ENCODE results near the gene TMPRSS13.

Gene TMPRSS13

GRCh38 chr11:117910525-117910924 lies 18.7 kb downstream of the TMPRSS13 start:
- no peak for DNase-seq

DNA sequence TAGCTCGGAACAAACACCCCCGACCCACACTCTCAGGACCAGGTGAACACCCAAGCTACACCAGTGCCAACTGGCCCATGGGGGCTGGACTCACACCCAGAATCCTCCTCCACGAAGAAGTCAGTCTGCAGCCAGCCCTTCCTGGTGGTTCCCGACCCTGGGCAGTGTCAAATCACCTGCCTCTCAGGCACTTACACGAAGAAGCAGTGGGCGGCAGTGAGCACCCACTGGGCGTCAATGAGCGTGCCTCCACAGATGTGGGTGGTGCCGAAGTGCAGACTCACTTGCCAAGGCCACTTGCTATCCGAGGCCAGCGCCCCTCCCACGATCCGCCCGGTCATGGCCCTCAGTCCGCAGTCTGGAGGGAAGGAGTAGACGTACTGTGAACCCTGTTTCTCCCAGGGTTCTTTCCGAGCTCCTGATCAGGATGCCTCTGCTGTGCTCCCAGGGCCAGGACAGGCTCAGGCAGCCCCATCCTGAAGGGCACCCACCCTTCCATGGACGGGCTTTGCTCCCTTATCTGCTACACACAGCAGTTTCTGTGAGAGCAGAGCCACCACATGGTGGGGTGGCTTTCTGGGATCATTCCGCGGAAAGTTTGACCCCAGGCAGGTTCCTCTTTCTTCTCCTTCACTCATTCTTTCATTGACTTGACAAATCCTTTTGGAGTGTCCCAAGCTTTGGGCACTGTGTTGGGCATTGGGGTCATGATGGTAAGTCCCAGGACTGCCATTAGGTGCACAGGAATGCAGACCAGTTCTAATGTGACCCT lies 19.4 kb downstream of the TMPRSS13 start:
- no peak for DNase-seq

- DNase-seq, result no peak
Observed at GRCh38 chr11:117908959-117909610, 20.1 kb downstream of the TMPRSS13 start.

GRCh38 chr11:117908109-117908895 lies 20.9 kb downstream of the TMPRSS13 start:
- DNase-seq, result no peak

GRCh38 chr11:117907276-117908108 lies 21.7 kb downstream of the TMPRSS13 start:
- peak; percentile 99 for DNase-seq

- no peak for DNase-seq
Observed at GRCh38 chr11:117906710-117907109, 22.5 kb downstream of the TMPRSS13 start.

DNA sequence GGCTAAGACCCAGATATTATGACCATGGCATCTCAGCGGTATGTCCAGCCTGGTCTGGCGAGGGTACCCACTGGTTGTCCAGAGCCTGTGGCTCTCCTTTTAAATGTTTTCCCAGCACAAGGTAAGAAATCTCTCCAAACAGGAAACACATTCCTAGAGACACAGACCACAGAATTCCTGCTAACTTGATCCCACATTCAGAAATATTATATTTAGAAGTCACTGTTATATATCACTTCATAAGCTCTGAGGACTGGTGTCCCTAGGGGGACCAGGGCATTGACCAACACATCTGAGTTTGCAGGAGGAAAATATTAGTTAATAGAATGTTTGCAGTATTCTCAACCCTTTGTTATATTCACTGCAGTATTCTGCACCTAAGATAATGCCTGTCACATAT lies 23.1 kb downstream of the TMPRSS13 start:
- DNase-seq, result no peak

GRCh38 chr11:117905524-117905923 lies 23.7 kb downstream of the TMPRSS13 start:
- no peak for DNase-seq

DNA sequence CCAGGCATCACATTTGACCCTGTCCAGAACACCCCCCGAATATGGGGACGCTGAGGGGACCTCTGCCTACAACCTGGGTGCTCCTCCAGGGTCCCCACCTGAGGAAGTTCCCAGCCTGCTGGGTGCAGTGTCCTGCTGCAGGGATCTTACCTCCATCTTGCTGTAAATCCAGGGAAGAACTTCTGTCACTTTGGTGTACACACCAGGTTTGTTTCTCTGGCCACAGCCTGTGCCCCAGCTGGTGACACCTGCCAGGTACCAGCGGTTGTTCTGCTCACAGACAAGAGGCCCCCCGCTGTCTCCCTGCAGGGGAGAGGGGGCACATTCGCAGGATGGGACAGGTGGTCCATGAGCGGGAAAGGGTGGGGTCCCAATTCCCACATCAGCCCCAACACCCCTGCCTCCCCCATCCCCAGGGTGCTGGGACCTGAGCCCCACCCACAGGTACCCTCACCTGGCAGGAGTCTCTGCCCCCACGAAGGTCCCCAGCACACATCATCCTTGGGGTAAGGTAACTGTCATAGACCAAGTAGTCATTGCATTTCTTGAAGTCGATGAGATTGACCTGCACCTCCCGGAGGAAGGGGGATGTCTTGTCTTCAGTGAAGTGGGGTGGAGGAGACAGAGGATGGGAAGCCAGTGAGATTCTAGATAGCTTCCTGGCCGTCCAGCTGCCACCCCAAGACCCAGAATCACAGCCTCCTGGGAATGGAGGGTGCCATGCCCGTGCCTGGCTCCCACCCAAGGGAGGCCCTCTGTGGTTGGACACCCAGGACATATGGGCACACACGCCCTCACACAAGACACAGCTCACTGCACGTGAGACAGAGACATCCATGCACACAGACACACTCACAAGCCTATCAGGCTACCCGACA lies 25.5 kb downstream of the TMPRSS13 start:
- DNase-seq, result no peak

- no peak for DNase-seq
Observed at GRCh38 chr11:117902001-117902845, 27.0 kb downstream of the TMPRSS13 start.

- no peak for DNase-seq
Observed at GRCh38 chr11:117901601-117902000, 27.6 kb downstream of the TMPRSS13 start.

DNA sequence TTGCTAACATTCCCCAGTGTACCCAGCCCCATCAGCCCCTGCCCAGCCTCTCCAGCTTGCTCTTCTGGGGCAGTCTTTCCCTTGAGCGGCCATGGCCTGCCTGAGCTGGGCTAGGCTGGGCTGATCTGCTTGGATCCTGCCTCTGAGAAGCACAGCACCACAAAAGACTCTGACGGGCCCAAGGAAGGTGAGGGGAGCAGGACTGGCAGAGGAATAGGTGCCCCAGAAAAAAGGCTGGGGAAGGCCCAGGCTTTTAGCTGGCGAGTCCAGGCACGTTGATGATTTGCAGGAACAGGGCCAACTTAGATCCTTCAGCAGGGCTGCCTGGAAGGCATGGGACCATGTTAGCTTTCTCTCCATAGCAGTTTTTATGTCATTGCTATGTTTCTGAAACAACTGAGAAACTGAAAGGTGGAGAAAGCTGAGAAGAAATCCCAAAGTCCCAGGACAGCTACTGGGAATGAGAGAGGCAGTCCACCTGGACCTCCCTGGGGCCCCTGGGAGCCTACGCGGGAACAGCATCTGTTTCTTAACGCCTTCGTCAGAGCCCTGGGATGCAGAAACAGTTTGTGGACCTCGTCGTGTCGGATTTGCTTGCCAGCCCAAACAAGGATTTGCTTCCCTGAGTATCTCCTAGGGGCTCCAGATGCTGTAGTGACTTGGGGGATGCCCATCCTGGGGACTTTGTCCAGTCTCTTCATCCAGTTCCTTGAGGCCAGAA lies 28.3 kb downstream of the TMPRSS13 start:
- DNase-seq, result no peak

GRCh38 chr11:117900121-117900648 lies 29.0 kb downstream of the TMPRSS13 start:
- DNase-seq, result no peak

- DNase-seq, result no peak
Observed at GRCh38 chr11:117898059-117898458, 31.1 kb downstream of the TMPRSS13 start.

DNA sequence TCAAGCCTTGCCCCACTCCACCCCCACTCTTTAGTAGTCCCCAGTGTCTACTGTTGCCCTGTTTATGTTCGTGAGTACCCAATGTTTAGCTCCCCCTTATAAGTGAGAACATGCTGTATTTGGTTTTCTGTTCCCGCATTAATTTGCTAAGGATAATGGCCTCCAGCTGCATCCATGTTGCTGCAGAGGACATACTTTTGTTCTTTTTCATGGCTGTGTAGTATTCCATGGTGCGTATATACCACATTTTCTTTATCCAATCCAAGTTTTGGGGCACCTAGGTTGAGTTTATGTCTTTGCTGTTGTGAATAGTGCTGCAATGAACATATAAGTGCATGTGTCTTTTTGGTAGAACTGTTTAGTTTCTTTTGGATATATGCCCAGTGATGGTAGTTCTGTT lies 36.6 kb downstream of the TMPRSS13 start:
- no peak for DNase-seq

DNA sequence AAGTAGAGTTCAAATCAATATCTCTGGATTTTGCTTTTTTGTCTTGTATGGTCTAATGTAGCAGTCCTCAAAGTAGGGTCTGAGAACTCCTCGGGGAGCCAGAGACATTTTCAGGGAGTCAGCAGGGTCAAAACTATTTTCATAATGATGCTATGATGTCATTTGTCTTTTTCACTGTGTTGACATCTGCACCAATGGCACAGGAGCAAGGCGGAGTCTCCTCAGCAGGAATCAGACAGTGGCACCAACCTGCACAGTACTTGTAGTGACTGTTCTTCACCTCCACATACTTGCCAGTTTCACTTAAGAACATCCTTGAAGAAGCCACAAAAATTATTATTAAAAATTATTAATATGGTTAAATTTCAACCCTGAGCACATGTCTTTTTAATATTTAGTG lies 37.8 kb downstream of the TMPRSS13 start:
- no peak for DNase-seq

DNA sequence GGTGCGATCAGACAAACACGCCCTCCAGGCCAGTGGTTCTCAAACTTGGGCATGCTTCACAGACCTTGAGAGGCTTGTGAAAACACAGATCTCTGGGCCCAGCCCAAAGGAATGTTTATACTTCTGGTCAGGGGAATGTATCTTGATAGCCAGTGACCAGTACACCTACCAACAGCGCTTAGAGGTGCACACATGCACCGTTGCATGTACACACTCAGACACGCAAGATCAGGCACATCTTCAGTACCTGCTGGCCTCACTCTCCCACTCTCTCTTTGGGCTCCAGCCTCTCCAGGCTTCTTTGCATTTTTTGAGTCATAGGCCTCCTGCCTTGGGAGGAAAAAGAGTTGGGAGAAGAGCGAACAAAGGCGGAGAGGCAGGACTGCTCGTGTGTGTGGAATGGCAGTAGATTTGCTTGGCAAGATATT lies 41.0 kb downstream of the TMPRSS13 start:
- DNase-seq, result no peak

- no peak for DNase-seq
Observed at GRCh38 chr11:117887431-117888138, 41.6 kb downstream of the TMPRSS13 start.

DNA sequence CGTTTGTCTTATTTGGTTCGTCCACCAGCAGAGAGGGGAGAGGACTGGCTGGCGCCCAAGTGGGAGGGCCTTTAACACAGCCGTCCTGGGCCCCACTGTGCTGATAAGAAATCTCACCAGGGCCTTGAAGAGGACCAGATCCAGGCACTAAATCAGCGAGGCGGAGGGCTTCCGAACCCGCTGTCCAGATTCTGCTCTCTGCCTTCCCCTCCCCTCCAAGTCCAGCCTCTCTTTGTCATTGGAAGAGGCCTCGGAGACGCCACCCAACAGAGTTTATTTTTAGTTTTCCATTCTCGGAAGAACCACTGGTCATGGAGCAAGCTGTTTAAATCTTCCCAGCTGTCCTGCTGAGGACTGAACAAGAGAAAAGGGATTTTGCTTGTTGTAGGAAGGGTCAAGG lies 43.4 kb downstream of the TMPRSS13 start:
- no peak for DNase-seq

Data from NCI-H774 (cell line).